Vagina (tissue), 2 donors: ENCODE measurements around the gene RAB37. TPM values are rescaled to one million over a fixed set of nuclear protein-coding genes. Genes with fewer than 3 reads are reported as not detected.

Experiments used
- DNase-seq, 2 donors: peaks; one replicate each; pipeline ENCODE4 v3.0.0-alpha.2; 2017; ENCODE audit errors: extremely low spot score in 2 of 2
- H3K27ac ChIP-seq: fragments of 200-600 bp; sonication (generic); one replicate; pipeline ENCODE4 v1.5.1; 2019
- H3K27me3 ChIP-seq: fragments of 200-600 bp; sonication (generic); one replicate; pipeline ENCODE4 v1.5.1; 2019
- H3K36me3 ChIP-seq, 2 donors: fragments of 200-600 bp; sonication (generic); one replicate each; pipeline ENCODE4 v1.5.1; 2017 to 2019
- H3K4me1 ChIP-seq: fragments of 200-600 bp; sonication (generic); one replicate; pipeline ENCODE4 v1.5.1; 2019
- H3K4me3 ChIP-seq, 2 donors: fragments of 200-600 bp; sonication (generic); 1 replicate in 1 of 2; 2 replicates in 1 of 2; pipeline ENCODE4 v1.5.1; 2016 to 2019
- H3K9me3 ChIP-seq: fragments of 200-600 bp; sonication (generic); one replicate; pipeline ENCODE4 v1.5.1; 2019
- CTCF ChIP-seq, 3 experiments: fragments of 450-650 bp in 2 of 3; fragments of 200-600 bp in 1 of 3; sonication (generic) in 1 of 3; IDR thresholded peaks; one replicate each; pipeline ENCODE4 v1.5.1; 2017 to 2019; ENCODE audit warnings: antibody characterized with exemption in 3 of 3, mild to moderate bottlenecking in 2 of 3, moderate library complexity in 2 of 3
- POLR2A ChIP-seq, 2 donors: fragments of 450-650 bp; IDR thresholded peaks; one replicate each; pipeline ENCODE4 v1.6.1; 2017; ENCODE audit warnings: antibody characterized with exemption in 2 of 2, mild to moderate bottlenecking in 2 of 2, moderate library complexity in 2 of 2
- POLR2AphosphoS5 ChIP-seq, 2 donors: sonication (generic); formaldehyde crosslinking; IDR thresholded peaks; one replicate each; pipeline ENCODE4 v1.9.0; 2017; ENCODE audit warnings: antibody characterized with exemption in 2 of 2, mild to moderate bottlenecking in 2 of 2, low read depth in 1 of 2; ENCODE audit not compliant: insufficient read depth in 1 of 2
- intact Hi-C: fragments of 100-400 bp; cut with DNase I; formaldehyde crosslinking; loops from one replicate; pipeline ENCODE4 v1.15.1; 2023
- total RNA-seq: library from RNA; depleted of rRNA; stranded (reverse); fragments of >200 nt; gene quantifications from one replicate; pipeline ENCODE4 v1.2.3, GENCODE V29; 2016

Gene RAB37
- total RNA-seq, 1 donor from 2014 or later, result 7.1 TPM

DNA sequence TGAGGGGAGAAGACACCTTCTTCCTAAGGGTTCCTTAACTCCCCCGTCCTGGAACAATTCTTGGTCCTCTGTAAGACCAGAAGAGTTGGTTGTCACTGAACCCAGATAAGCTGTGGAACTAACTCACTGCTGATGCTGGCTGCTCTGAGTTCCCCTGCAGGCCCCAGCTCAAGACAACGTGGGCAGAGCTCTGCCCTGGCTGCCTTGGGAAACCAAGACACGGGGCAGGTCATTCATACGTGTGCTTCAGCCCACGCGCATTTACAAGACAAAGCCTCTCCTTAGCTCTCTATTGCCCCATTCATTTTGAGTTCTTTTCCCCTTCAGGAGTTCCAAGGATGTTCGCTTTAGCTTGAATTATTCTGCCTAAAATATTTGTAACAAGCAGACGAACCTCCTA is 42.4 kb downstream of the RAB37 start:
- intact Hi-C loops, result no loop called here
- peaks cover 25% of the 10 kb centered on the region for H3K4me1 ChIP-seq
- no peaks in the 10 kb centered on the region for H3K36me3 ChIP-seq
- H3K9me3 ChIP-seq, result no peaks in the 10 kb centered on the region
- no peak overlapping the region for H3K27ac ChIP-seq
- H3K27me3 ChIP-seq, result no peaks in the 10 kb centered on the region
- no peak for TF ChIP-seq POLR2A (IDR thresholded peaks at IDR 0.05)
- no peak overlapping the region for H3K4me3 ChIP-seq
- DNase-seq, result no peak

DNA sequence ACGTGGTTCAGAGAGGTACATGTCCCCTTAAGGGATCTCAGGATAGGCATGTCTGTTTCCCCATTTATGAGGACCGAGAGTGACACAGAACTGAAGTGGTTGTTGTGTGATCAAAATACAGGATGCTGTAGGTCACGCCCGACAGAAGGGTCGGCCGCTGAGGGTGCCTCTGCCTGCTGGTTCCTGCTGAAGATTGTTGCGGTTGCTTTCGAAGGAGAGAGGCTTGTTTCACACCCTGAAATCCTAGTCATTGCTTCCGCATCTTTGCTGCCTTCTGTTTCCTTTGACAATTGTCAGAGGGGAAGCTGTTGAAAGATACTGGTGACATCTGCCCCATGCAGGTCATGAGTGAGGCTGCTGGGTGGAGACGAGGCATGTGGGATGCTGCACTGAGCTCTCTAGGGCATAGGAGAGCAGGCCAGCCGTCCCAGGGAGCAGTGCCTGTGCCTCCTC is 42.9 kb downstream of the RAB37 start:
- no peak overlapping the region for H3K27ac ChIP-seq
- no peaks in the 10 kb centered on the region for H3K9me3 ChIP-seq
- no peak for TF ChIP-seq POLR2AphosphoS5 (IDR thresholded peaks at IDR 0.05; ENCODE audit: insufficient read depth in 1 of 2, low read depth in 1 of 2)
- peak in 1 of 3 experiments; percentile 6 for TF ChIP-seq CTCF (IDR thresholded peaks at IDR 0.05)
- no peak for TF ChIP-seq POLR2A (IDR thresholded peaks at IDR 0.05)
- peaks cover 20% of the 10 kb centered on the region for H3K4me1 ChIP-seq
- H3K36me3 ChIP-seq, result no peaks in the 10 kb centered on the region
- H3K4me3 ChIP-seq, result no peak overlapping the region
- no peak for DNase-seq
- no peaks in the 10 kb centered on the region for H3K27me3 ChIP-seq
- intact Hi-C loops, result loop anchor here (5.0 kb wide), 1 partner anchor 33 kb away; the partner anchor contains the start of gene NHERF1

DNA sequence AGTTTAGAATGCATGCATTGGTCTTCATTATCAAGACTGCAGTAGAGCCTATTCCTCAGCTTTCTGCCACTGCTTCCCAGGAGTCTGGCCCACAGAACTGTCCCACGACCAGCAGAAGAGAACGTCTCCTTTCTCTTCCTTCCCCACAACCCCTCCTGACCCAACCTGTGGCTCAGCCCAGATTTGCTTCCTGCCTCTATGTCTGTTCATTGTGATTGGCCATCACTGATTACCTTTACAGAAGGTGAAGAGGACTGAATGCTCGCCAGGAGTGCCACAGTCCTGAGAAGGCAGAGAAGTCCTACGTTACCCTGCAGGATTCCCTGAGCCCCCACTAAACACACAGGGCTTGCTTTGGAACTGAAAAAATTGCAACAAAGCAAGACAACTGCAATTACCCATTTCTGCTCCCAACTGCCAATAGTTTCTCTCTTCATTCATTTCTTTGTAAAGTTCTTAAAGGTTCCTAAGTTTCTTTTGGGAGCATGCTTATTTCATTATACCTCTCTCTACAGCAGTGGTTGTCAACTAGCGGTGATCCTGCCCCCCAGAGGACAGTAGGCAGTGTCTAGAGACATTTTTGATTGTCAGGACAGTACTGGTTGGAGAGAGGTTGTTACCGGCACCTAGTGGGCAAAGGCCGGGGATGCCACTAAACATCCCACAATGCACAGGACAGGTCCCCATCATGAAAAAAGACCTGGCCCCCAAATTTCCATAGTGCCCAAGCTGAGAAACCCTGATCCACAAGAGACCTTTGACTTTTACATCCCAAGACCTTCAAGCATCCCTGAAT is 43.6 kb downstream of the RAB37 start:
- Histone ChIP-seq H3K4me1 (peaks cover 13% of the 10 kb centered on the region), H3K27ac (no peak overlapping the region), H3K9me3 (no peaks in the 10 kb centered on the region), H3K4me3 (no peak overlapping the region), H3K36me3 (no peaks in the 10 kb centered on the region), H3K27me3 (no peaks in the 10 kb centered on the region)
- TF ChIP-seq POLR2A (IDR thresholded peaks at IDR 0.05), result no peak
- no peak for TF ChIP-seq POLR2AphosphoS5 (IDR thresholded peaks at IDR 0.05; ENCODE audit: insufficient read depth in 1 of 2, low read depth in 1 of 2)
- TF ChIP-seq CTCF (IDR thresholded peaks at IDR 0.05), result no peak
- intact Hi-C loops, result loop anchor here (5.0 kb wide), 1 partner anchor 33 kb away; the partner anchor contains the start of gene NHERF1
- no peak for DNase-seq

DNA sequence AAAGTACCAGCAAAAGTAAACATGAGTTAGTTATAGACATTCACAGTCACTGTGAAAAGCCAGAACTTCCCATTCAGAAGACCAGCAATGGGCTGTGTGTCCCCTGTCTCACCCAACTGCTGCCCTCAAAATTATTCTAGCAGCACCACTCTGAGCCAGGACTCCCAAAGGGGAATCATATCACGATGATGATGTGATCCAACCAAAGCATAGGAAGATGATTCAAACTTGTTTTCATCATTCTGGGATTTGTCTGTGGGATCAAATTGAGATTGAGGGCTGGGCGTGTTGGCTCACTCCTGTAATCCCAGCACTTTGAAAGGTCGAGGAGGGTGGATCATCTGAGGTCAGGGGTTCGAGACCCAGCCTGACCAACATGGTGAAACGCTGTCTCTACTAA is 45.5 kb downstream of the RAB37 start:
- no peak for TF ChIP-seq POLR2A (IDR thresholded peaks at IDR 0.05)
- TF ChIP-seq POLR2AphosphoS5 (IDR thresholded peaks at IDR 0.05; ENCODE audit: insufficient read depth in 1 of 2, low read depth in 1 of 2), result no peak
- no peak for TF ChIP-seq CTCF (IDR thresholded peaks at IDR 0.05)
- H3K27ac ChIP-seq, result no peak overlapping the region

GRCh38 chr17:74784125-74784810 is 47.2 kb downstream of the RAB37 start:
- no peak overlapping the region for H3K4me3 ChIP-seq
- peaks cover 0 to 10% of the 10 kb centered on the region in 2 donors for H3K36me3 ChIP-seq
- DNase-seq, result no peak
- no peak overlapping the region for H3K27ac ChIP-seq
- intact Hi-C loops, result loop anchor here (5.0 kb wide), 1 partner anchor 37 kb away; the partner anchor contains the start of gene NHERF1
- no peaks in the 10 kb centered on the region for H3K4me1 ChIP-seq
- no peaks in the 10 kb centered on the region for H3K27me3 ChIP-seq
- H3K9me3 ChIP-seq, result no peaks in the 10 kb centered on the region
- no peak for TF ChIP-seq POLR2A (IDR thresholded peaks at IDR 0.05)
- no peak for TF ChIP-seq CTCF (IDR thresholded peaks at IDR 0.05)
- no peak for TF ChIP-seq POLR2AphosphoS5 (IDR thresholded peaks at IDR 0.05; ENCODE audit: insufficient read depth in 1 of 2, low read depth in 1 of 2)

More for the DNA sequence above, 45.5 kb downstream of the RAB37 start:
- Histone ChIP-seq H3K27me3 (no peaks in the 10 kb centered on the region), H3K36me3 (no peaks in the 10 kb centered on the region), H3K9me3 (no peaks in the 10 kb centered on the region), H3K4me1 (peaks cover 2% of the 10 kb centered on the region), H3K4me3 (no peak overlapping the region)
- no peak for DNase-seq
- intact Hi-C loops, result loop anchor here (5.0 kb wide), 1 partner anchor 35 kb away; the partner anchor contains the start of gene NHERF1
